Measurements from ENCODE around the gene COL15A1. TPM values are rescaled to one million over a fixed set of nuclear protein-coding genes. Genes with fewer than 3 reads are reported as not detected.

COL15A1 gene
- total RNA-seq, 1 experiment from 2014 or later: 0.22 TPM

DNA sequence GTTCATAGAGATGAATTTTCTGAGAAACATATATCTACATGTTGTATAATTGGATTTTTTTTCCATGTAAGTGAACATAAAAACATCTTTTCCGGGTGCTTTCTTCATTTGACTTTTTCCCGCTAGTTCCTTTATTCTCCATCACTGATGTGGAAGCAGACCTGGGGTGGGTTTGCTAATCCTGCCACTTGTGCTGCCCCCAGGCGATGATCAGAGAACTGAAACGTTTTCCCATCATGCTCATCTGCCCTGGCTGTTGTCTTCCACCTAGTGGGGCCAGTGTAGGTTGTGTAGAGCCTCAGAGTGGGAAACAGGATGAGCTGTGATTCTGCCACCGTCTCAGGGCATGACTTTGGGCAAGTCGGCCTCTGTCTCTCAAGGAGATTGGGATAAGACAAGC lies 127.0 kb downstream of the COL15A1 start:
- Mint-ChIP-seq H3K4me1 (peaks cover 2% of the 10 kb centered on the region; the same call in 1 of the 2 replicates), H3K4me3 (no peak overlapping the region), H3K36me3 (no peaks in the 10 kb centered on the region), H3K9me3 (peaks cover 6% of the 10 kb centered on the region; the same call in 1 of the 2 replicates), H3K27ac (no peak overlapping the region), H3K27me3 (ENCODE audit: low read depth) (no peaks in the 10 kb centered on the region)
- no peak for DNase-seq (ENCODE audit: low spot score)
- ChIA-PET CTCF (no interaction called here), POLR2A (no interaction called here)
- TF ChIP-seq ZNF121 (CRISPR knock-in tag; IDR thresholded peaks at IDR 0.05) (no peak), ZNF396 (CRISPR knock-in tag; IDR thresholded peaks at IDR 0.05; ENCODE audit: borderline replicate concordance) (no peak), CREM (CRISPR knock-in tag; IDR thresholded peaks at IDR 0.05) (no peak), NFATC4 (CRISPR knock-in tag; IDR thresholded peaks at IDR 0.05) (no peak), ZNF219 (CRISPR knock-in tag; IDR thresholded peaks at IDR 0.05; ENCODE audit: borderline replicate concordance) (no peak), ELF4 (CRISPR knock-in tag; IDR thresholded peaks at IDR 0.05; ENCODE audit: low read depth) (no peak), NR2C2 (CRISPR knock-in tag; IDR thresholded peaks at IDR 0.05) (no peak), TP53 (CRISPR knock-in tag; IDR thresholded peaks at IDR 0.05) (no peak), TEAD1 (CRISPR knock-in tag; IDR thresholded peaks at IDR 0.05) (no peak), ZNF416 (CRISPR knock-in tag; IDR thresholded peaks at IDR 0.05) (no peak), TEAD4 (CRISPR knock-in tag; IDR thresholded peaks at IDR 0.05) (no peak)
- TF ChIP-seq, protein P1, sequence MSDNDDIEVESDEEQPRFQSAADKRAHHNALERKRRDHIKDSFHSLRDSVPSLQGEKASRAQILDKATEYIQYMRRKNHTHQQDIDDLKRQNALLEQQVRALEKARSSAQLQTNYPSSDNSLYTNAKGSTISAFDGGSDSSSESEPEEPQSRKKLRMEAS (CRISPR knock-in tag; IDR thresholded peaks at IDR 0.05): no peak
- TF ChIP-seq, protein P2, sequence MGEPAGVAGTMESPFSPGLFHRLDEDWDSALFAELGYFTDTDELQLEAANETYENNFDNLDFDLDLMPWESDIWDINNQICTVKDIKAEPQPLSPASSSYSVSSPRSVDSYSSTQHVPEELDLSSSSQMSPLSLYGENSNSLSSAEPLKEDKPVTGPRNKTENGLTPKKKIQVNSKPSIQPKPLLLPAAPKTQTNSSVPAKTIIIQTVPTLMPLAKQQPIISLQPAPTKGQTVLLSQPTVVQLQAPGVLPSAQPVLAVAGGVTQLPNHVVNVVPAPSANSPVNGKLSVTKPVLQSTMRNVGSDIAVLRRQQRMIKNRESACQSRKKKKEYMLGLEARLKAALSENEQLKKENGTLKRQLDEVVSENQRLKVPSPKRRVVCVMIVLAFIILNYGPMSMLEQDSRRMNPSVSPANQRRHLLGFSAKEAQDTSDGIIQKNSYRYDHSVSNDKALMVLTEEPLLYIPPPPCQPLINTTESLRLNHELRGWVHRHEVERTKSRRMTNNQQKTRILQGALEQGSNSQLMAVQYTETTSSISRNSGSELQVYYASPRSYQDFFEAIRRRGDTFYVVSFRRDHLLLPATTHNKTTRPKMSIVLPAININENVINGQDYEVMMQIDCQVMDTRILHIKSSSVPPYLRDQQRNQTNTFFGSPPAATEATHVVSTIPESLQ (CRISPR knock-in tag; IDR thresholded peaks at IDR 0.05): no peak
- TF ChIP-seq, protein P3, sequence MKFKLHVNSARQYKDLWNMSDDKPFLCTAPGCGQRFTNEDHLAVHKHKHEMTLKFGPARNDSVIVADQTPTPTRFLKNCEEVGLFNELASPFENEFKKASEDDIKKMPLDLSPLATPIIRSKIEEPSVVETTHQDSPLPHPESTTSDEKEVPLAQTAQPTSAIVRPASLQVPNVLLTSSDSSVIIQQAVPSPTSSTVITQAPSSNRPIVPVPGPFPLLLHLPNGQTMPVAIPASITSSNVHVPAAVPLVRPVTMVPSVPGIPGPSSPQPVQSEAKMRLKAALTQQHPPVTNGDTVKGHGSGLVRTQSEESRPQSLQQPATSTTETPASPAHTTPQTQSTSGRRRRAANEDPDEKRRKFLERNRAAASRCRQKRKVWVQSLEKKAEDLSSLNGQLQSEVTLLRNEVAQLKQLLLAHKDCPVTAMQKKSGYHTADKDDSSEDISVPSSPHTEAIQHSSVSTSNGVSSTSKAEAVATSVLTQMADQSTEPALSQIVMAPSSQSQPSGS (CRISPR knock-in tag; IDR thresholded peaks at IDR 0.05; ENCODE audit: borderline replicate concordance, low read depth): no peak
- TF ChIP-seq, protein P4, sequence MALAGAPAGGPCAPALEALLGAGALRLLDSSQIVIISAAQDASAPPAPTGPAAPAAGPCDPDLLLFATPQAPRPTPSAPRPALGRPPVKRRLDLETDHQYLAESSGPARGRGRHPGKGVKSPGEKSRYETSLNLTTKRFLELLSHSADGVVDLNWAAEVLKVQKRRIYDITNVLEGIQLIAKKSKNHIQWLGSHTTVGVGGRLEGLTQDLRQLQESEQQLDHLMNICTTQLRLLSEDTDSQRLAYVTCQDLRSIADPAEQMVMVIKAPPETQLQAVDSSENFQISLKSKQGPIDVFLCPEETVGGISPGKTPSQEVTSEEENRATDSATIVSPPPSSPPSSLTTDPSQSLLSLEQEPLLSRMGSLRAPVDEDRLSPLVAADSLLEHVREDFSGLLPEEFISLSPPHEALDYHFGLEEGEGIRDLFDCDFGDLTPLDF (CRISPR knock-in tag; IDR thresholded peaks at IDR 0.05): no peak
- TF ChIP-seq, protein P5, sequence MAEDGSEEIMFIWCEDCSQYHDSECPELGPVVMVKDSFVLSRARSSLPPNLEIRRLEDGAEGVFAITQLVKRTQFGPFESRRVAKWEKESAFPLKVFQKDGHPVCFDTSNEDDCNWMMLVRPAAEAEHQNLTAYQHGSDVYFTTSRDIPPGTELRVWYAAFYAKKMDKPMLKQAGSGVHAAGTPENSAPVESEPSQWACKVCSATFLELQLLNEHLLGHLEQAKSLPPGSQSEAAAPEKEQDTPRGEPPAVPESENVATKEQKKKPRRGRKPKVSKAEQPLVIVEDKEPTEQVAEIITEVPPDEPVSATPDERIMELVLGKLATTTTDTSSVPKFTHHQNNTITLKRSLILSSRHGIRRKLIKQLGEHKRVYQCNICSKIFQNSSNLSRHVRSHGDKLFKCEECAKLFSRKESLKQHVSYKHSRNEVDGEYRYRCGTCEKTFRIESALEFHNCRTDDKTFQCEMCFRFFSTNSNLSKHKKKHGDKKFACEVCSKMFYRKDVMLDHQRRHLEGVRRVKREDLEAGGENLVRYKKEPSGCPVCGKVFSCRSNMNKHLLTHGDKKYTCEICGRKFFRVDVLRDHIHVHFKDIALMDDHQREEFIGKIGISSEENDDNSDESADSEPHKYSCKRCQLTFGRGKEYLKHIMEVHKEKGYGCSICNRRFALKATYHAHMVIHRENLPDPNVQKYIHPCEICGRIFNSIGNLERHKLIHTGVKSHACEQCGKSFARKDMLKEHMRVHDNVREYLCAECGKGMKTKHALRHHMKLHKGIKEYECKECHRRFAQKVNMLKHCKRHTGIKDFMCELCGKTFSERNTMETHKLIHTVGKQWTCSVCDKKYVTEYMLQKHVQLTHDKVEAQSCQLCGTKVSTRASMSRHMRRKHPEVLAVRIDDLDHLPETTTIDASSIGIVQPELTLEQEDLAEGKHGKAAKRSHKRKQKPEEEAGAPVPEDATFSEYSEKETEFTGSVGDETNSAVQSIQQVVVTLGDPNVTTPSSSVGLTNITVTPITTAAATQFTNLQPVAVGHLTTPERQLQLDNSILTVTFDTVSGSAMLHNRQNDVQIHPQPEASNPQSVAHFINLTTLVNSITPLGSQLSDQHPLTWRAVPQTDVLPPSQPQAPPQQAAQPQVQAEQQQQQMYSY (CRISPR knock-in tag; IDR thresholded peaks at IDR 0.05): no peak
- ATAC-seq: no peak

DNA sequence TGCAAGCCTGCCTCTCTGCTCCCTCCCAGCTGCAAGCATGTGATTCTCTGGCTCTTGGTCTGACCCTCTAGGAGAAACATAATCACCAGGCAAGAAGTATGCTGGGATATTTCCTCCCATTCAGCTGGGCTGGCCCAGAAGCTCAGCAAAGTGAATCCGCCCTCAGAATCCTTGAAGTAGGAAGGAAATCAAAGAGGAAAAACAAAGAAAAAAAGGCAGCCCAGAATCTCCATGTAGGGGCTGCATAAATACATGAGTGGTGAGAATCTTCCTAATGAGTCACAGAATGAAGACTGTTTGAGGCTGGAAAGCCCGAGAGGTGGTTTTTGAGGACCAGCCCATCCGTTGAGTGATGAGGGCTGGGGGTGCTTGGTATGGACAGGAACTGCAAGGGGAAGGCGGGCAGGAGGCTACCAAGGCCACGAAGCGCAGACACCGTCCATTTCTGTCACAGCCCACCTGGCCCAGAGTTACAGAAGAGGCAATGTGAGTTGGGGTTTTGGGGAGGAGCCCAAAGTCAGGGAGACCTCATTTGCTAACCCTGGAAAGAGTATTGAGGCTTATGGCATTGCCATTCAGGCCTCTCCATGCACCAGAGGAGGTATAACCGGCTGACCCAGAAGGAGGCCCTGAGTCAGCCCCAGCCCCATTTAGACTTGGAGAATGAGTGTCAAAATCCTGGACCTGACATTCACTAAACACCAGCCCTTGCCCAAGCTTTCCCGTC lies 127.8 kb downstream of the COL15A1 start:
- no peak for ATAC-seq
- no peak overlapping the region for H3K27ac Mint-ChIP-seq
- DNase-seq (ENCODE audit: low spot score): no peak
- CTCF ChIA-PET: no interaction called here
- H3K27me3 Mint-ChIP-seq (ENCODE audit: low read depth): no peaks in the 10 kb centered on the region
- peaks cover 2% of the 10 kb centered on the region; the same call in 1 of the 2 replicates for H3K4me1 Mint-ChIP-seq
- POLR2A ChIA-PET: no interaction called here
- H3K9me3 Mint-ChIP-seq: peaks cover 6% of the 10 kb centered on the region; the same call in 1 of the 2 replicates
- H3K36me3 Mint-ChIP-seq: no peaks in the 10 kb centered on the region
- H3K4me3 Mint-ChIP-seq: no peak overlapping the region
- TF ChIP-seq ZNF219 (CRISPR knock-in tag; IDR thresholded peaks at IDR 0.05; ENCODE audit: borderline replicate concordance) (no peak), GTF2I (CRISPR knock-in tag; conservative IDR thresholded peaks at IDR 0.05) (no peak)
- TF ChIP-seq, protein P6, sequence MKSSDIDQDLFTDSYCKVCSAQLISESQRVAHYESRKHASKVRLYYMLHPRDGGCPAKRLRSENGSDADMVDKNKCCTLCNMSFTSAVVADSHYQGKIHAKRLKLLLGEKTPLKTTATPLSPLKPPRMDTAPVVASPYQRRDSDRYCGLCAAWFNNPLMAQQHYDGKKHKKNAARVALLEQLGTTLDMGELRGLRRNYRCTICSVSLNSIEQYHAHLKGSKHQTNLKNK (CRISPR knock-in tag; IDR thresholded peaks at IDR 0.05): no peak
- TF ChIP-seq, protein P7, sequence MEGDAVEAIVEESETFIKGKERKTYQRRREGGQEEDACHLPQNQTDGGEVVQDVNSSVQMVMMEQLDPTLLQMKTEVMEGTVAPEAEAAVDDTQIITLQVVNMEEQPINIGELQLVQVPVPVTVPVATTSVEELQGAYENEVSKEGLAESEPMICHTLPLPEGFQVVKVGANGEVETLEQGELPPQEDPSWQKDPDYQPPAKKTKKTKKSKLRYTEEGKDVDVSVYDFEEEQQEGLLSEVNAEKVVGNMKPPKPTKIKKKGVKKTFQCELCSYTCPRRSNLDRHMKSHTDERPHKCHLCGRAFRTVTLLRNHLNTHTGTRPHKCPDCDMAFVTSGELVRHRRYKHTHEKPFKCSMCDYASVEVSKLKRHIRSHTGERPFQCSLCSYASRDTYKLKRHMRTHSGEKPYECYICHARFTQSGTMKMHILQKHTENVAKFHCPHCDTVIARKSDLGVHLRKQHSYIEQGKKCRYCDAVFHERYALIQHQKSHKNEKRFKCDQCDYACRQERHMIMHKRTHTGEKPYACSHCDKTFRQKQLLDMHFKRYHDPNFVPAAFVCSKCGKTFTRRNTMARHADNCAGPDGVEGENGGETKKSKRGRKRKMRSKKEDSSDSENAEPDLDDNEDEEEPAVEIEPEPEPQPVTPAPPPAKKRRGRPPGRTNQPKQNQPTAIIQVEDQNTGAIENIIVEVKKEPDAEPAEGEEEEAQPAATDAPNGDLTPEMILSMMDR (IDR thresholded peaks at IDR 0.05): no peak

Data from WTC11 (cell line).